Measurements from ENCODE around the gene HCK.

HCK gene

DNA sequence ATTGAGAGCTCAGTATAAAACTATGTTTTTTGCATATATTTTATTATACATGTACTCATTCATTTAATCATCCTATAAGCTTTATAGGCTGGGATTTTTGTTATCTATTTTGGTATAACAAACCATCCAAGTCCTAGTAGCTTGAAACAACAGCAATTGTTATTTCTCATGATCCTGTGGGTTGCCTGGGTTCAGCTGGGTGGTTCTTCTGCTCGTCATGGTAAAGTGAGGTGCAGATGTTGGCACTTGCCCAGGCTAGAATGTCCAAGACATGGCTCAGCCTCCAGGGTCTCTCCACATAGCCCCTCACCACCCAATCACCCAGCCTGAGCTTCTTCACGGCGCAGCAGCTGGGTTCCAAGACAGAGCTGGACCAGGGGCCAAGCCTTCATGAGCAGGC, 36.7 kb downstream of the HCK start:
- no peaks in the 10 kb centered on the region for H3K36me3 ChIP-seq (ENCODE audit: control insufficient read depth, insufficient read depth, low read length)
- no peak for DNase-seq
- no peak overlapping the region for H3K27ac ChIP-seq (ENCODE audit: insufficient read depth, low read length, poor library complexity, severe bottlenecking)
- H3K4me3 ChIP-seq (ENCODE audit: insufficient read depth, low read depth, low read length, poor library complexity, severe bottlenecking), result no peak overlapping the region
- peaks cover 9% of the 10 kb centered on the region for H3K27me3 ChIP-seq (replicated peaks; ENCODE audit: control insufficient read depth, insufficient read depth, low read length, poor library complexity, severe bottlenecking)
- H3K9me3 ChIP-seq (ENCODE audit: control insufficient read depth, low read length), result no peaks in the 10 kb centered on the region
- no peaks in the 10 kb centered on the region for H3K4me1 ChIP-seq (ENCODE audit: control insufficient read depth, insufficient read depth, low read length, poor library complexity, severe bottlenecking)

- DNase-seq, result no peak
- H3K36me3 ChIP-seq (ENCODE audit: control insufficient read depth, insufficient read depth, low read length), result no peaks in the 10 kb centered on the region
- no peak overlapping the region for H3K4me3 ChIP-seq (ENCODE audit: insufficient read depth, low read depth, low read length, poor library complexity, severe bottlenecking)
Measured at GRCh38 chr20:32089637-32090362, 37.8 kb downstream of the HCK start.

DNA sequence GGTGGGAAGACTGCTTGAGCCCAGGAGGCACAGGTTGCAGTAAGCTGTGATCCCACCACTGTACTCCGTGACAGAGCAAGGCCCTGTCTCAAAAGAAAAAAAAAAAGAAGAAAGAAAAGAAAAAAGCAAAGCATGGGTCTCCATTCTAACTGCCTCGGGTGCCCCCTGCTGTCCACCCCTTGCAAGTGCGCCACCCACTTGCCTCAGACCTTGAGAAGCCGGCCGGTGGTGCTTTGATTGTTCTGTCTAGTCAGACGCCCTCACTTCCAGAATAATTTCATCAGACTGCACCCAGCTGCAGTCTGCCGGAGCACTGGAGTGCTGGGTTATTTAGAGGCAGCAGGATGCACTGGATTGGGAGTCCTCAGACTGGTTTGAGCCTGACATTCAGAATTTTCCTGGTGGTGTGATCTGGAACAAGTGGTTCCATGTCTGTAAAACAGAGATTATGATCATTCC, 39.9 kb downstream of the HCK start:
- DNase-seq, result peak; percentile 27 to 52 (median 41)
- Histone ChIP-seq H3K36me3 (ENCODE audit: control insufficient read depth, insufficient read depth, low read length) (no peaks in the 10 kb centered on the region), H3K4me1 (ENCODE audit: control insufficient read depth, insufficient read depth, low read length, poor library complexity, severe bottlenecking) (no peaks in the 10 kb centered on the region), H3K27me3 (replicated peaks; ENCODE audit: control insufficient read depth, insufficient read depth, low read length, poor library complexity, severe bottlenecking) (peaks cover 3% of the 10 kb centered on the region), H3K9me3 (ENCODE audit: control insufficient read depth, low read length) (no peaks in the 10 kb centered on the region), H3K27ac (ENCODE audit: insufficient read depth, low read length, poor library complexity, severe bottlenecking) (no peak overlapping the region), H3K4me3 (ENCODE audit: insufficient read depth, low read depth, low read length, poor library complexity, severe bottlenecking) (no peak overlapping the region)

More at GRCh38 chr20:32089637-32090362, 37.8 kb downstream of the HCK start:
- Histone ChIP-seq H3K4me1 (ENCODE audit: control insufficient read depth, insufficient read depth, low read length, poor library complexity, severe bottlenecking) (no peaks in the 10 kb centered on the region), H3K27ac (ENCODE audit: insufficient read depth, low read length, poor library complexity, severe bottlenecking) (no peak overlapping the region), H3K9me3 (ENCODE audit: control insufficient read depth, low read length) (no peaks in the 10 kb centered on the region), H3K27me3 (replicated peaks; ENCODE audit: control insufficient read depth, insufficient read depth, low read length, poor library complexity, severe bottlenecking) (peaks cover 3% of the 10 kb centered on the region)

GRCh38 chr20:32098786-32099185, 46.7 kb downstream of the HCK start:
- Histone ChIP-seq H3K36me3 (ENCODE audit: control insufficient read depth, insufficient read depth, low read length) (no peaks in the 10 kb centered on the region), H3K27me3 (replicated peaks; ENCODE audit: control insufficient read depth, insufficient read depth, low read length, poor library complexity, severe bottlenecking) (no peaks in the 10 kb centered on the region), H3K27ac (ENCODE audit: insufficient read depth, low read length, poor library complexity, severe bottlenecking) (no peak overlapping the region), H3K9me3 (ENCODE audit: control insufficient read depth, low read length) (no peaks in the 10 kb centered on the region), H3K4me1 (ENCODE audit: control insufficient read depth, insufficient read depth, low read length, poor library complexity, severe bottlenecking) (no peaks in the 10 kb centered on the region), H3K4me3 (ENCODE audit: insufficient read depth, low read depth, low read length, poor library complexity, severe bottlenecking) (no peak overlapping the region)
- DNase-seq, result no peak

- H3K4me1 ChIP-seq (ENCODE audit: control insufficient read depth, insufficient read depth, low read length, poor library complexity, severe bottlenecking), result peaks cover 15% of the 10 kb centered on the region
- peak overlapping the region; percentile 99 for H3K27ac ChIP-seq (ENCODE audit: insufficient read depth, low read length, poor library complexity, severe bottlenecking)
- peak overlapping the region; percentile 86 for H3K4me3 ChIP-seq (ENCODE audit: insufficient read depth, low read depth, low read length, poor library complexity, severe bottlenecking)
- no peaks in the 10 kb centered on the region for H3K27me3 ChIP-seq (replicated peaks; ENCODE audit: control insufficient read depth, insufficient read depth, low read length, poor library complexity, severe bottlenecking)
- H3K36me3 ChIP-seq (ENCODE audit: control insufficient read depth, insufficient read depth, low read length), result no peaks in the 10 kb centered on the region
- no peaks in the 10 kb centered on the region for H3K9me3 ChIP-seq (ENCODE audit: control insufficient read depth, low read length)
- DNase-seq, result no peak
Measured at GRCh38 chr20:32108814-32109391, 56.9 kb downstream of the HCK start.

- no peaks in the 10 kb centered on the region for H3K9me3 ChIP-seq (ENCODE audit: control insufficient read depth, low read length)
- peak; percentile 72 to 80 (median 78) for DNase-seq
- H3K27me3 ChIP-seq (replicated peaks; ENCODE audit: control insufficient read depth, insufficient read depth, low read length, poor library complexity, severe bottlenecking), result no peaks in the 10 kb centered on the region
- H3K27ac ChIP-seq (ENCODE audit: insufficient read depth, low read length, poor library complexity, severe bottlenecking), result peak within 1 kb of the TSS; percentile 99
- H3K4me1 ChIP-seq (ENCODE audit: control insufficient read depth, insufficient read depth, low read length, poor library complexity, severe bottlenecking), result peaks cover 15% of the 10 kb centered on the region
- peak within 1 kb of the TSS; percentile 86 for H3K4me3 ChIP-seq (ENCODE audit: insufficient read depth, low read depth, low read length, poor library complexity, severe bottlenecking)
- no peaks in the 10 kb centered on the region for H3K36me3 ChIP-seq (ENCODE audit: control insufficient read depth, insufficient read depth, low read length)
Measured at GRCh38 chr20:32109392-32110172, 57.5 kb downstream of the HCK start, which contains the start of gene TM9SF4. TM9SF4 (plus strand) TSS chr20:32109714; CDS start chr20:32109741, 27 bp downstream.

DNA sequence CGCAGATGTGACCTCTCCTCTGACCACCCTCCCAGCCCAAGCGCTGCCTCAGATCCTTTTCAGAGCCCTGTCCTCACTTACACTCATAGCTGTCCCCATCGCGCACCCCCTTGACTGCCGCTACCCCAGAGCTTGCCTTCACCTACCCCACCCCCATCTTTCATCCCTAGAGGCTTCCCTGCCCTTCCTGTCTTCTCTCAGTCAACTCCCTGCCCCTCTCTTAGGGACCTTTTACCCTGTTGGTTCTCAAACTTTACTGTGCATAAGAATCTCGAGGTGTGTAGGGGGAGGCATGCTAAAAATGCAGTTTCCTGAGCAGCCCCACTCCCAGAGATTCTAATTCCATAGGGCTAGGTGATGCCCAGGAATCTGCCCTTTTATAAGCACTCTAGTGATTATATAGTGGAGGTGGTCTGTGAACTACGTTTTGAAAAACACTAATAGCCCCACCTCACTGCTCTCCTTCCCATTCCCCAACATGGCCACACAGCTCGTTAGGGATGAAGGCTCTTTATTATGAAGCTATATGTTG, 58.2 kb downstream of the HCK start:
- Histone ChIP-seq H3K4me1 (ENCODE audit: control insufficient read depth, insufficient read depth, low read length, poor library complexity, severe bottlenecking) (peaks cover 15% of the 10 kb centered on the region), H3K4me3 (ENCODE audit: insufficient read depth, low read depth, low read length, poor library complexity, severe bottlenecking) (peak overlapping the region; percentile 86), H3K36me3 (ENCODE audit: control insufficient read depth, insufficient read depth, low read length) (no peaks in the 10 kb centered on the region), H3K27ac (ENCODE audit: insufficient read depth, low read length, poor library complexity, severe bottlenecking) (peak overlapping the region; percentile 99), H3K27me3 (replicated peaks; ENCODE audit: control insufficient read depth, insufficient read depth, low read length, poor library complexity, severe bottlenecking) (no peaks in the 10 kb centered on the region), H3K9me3 (ENCODE audit: control insufficient read depth, low read length) (no peaks in the 10 kb centered on the region)
- DNase-seq, result no peak

DNA sequence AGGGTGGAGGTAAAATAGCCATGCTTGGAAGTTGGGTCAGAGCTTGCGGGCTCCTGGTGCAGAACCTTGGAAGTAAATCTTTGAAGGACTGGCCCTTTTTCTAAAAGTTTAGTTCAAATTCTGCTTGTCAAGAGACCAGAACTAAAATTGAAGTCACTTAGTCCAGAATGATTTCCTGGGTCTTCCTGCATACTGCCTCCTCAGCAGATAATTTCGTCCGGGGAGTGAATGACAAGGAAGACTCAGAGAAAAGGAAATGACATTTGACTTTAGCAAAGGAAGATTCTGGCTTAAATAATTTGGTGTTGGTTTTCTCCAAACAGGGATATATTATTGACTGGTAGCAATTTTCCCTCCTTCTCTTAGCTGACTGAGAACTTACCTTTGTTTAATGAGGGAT, 58.7 kb downstream of the HCK start:
- no peaks in the 10 kb centered on the region for H3K36me3 ChIP-seq (ENCODE audit: control insufficient read depth, insufficient read depth, low read length)
- H3K4me3 ChIP-seq (ENCODE audit: insufficient read depth, low read depth, low read length, poor library complexity, severe bottlenecking), result peak overlapping the region; percentile 86
- H3K4me1 ChIP-seq (ENCODE audit: control insufficient read depth, insufficient read depth, low read length, poor library complexity, severe bottlenecking), result peaks cover 15% of the 10 kb centered on the region
- no peaks in the 10 kb centered on the region for H3K27me3 ChIP-seq (replicated peaks; ENCODE audit: control insufficient read depth, insufficient read depth, low read length, poor library complexity, severe bottlenecking)
- no peak for DNase-seq
- no peaks in the 10 kb centered on the region for H3K9me3 ChIP-seq (ENCODE audit: control insufficient read depth, low read length)
- H3K27ac ChIP-seq (ENCODE audit: insufficient read depth, low read length, poor library complexity, severe bottlenecking), result no peak overlapping the region

GRCh38 chr20:32111156-32111686, 59.2 kb downstream of the HCK start:
- Histone ChIP-seq H3K36me3 (ENCODE audit: control insufficient read depth, insufficient read depth, low read length) (no peaks in the 10 kb centered on the region), H3K27me3 (replicated peaks; ENCODE audit: control insufficient read depth, insufficient read depth, low read length, poor library complexity, severe bottlenecking) (no peaks in the 10 kb centered on the region), H3K27ac (ENCODE audit: insufficient read depth, low read length, poor library complexity, severe bottlenecking) (no peak overlapping the region), H3K9me3 (ENCODE audit: control insufficient read depth, low read length) (no peaks in the 10 kb centered on the region), H3K4me1 (ENCODE audit: control insufficient read depth, insufficient read depth, low read length, poor library complexity, severe bottlenecking) (peaks cover 15% of the 10 kb centered on the region), H3K4me3 (ENCODE audit: insufficient read depth, low read depth, low read length, poor library complexity, severe bottlenecking) (no peak overlapping the region)
- no peak for DNase-seq

Measured in effector memory CD4-positive, alpha-beta T cell (primary cell).